Erythroblast (primary cell): ENCODE measurements around the gene UBR7.

Source experiments
- GATA1 ChIP-seq: IDR thresholded peaks from 2 replicates; pipeline ENCODE4 v1.6.1; 2011; ENCODE audit warnings: low read depth, mild to moderate bottlenecking, control low read depth, low read length, moderate library complexity
- POLR2A ChIP-seq: IDR thresholded peaks from 2 replicates; pipeline ENCODE4 v1.6.1; 2011; ENCODE audit warnings: mild to moderate bottlenecking, low read length

DNA sequence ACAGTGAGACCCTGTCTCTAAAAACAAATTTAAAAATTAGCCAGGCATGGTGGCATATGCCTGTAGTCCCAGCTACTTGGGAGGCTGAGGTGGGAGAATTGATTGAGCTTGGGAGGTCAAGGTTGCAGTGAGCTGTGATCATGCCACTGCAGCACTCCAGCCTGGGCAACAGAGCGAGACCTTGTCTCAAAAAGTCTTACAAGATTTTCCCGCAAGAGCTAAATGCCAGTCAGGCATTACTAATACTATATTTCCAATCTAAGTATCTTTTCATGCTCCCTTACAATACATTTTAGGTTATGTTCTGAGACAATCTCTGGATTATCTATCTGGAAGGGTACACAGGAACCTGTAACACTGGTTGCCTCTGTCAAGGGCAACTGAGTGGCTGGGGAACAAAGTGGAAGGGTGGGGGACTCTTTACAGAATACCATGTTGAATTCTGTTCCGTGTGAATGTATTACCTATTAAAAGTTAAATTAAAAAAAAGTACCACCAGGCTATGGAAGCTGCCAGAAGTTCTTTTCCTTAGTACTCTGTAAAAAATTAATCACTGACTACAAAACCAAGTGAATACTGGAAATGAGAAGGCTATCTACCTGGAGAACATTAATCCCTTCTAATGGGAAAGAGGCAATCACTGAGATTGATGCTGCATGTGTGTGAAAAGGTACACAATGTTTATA is 69.1 kb downstream of the UBR7 start:
- TF ChIP-seq POLR2A (no peak), GATA1 (no peak)
